K562 (cell line): ENCODE data around the gene COX4I2. TPM values are rescaled to one million over a fixed set of nuclear protein-coding genes. Genes with fewer than 3 reads are reported as not detected.

ENCODE experiments used
- ARHGAP35 ChIP-seq: fragments of 450-650 bp; IDR thresholded peaks from 2 replicates; pipeline ENCODE4 v1.6.1; 2018; ENCODE audit not compliant: partially characterized antibody
- BDP1 ChIP-seq: IDR thresholded peaks from 3 replicates; pipeline ENCODE4 v1.6.1; 2011; ENCODE audit not compliant: insufficient read length, insufficient read depth
- BRCA1 ChIP-seq, 2 experiments: fragments of 450-650 bp in 1 of 2; sonication (generic) in 1 of 2; formaldehyde crosslinking in 1 of 2; IDR thresholded peaks; 2 replicates each; pipeline versions ENCODE4 v1.5.0 to v1.6.1; 2017 to 2020; ENCODE audit warnings: mild to moderate bottlenecking in 1 of 2, missing genetic modification reagents in 1 of 2
- CHCHD3 ChIP-seq: fragments of 250-450 bp; sonication (Bioruptor Pico); IDR thresholded peaks from 2 replicates; pipeline ENCODE4 v2.1.2; 2022; ENCODE audit warnings: mild to moderate bottlenecking
- E2F6 ChIP-seq, 2 experiments: IDR thresholded peaks; 2 replicates each; pipeline ENCODE4 v1.6.1; 2011; ENCODE audit warnings: borderline replicate concordance in 1 of 2, control low read depth in 1 of 2, low read depth in 1 of 2, low read length in 1 of 2, mild to moderate bottlenecking in 1 of 2, mixed read lengths in 1 of 2, moderate library complexity in 1 of 2; ENCODE audit not compliant: insufficient read depth in 1 of 2, insufficient read length in 1 of 2, poor library complexity in 1 of 2, severe bottlenecking in 1 of 2; ENCODE audit errors: extremely low read depth in 1 of 2
- EWSR1 ChIP-seq: fragments of 450-650 bp; IDR thresholded peaks from 2 replicates; pipeline ENCODE4 v1.6.1; 2018; ENCODE audit warnings: borderline replicate concordance, mild to moderate bottlenecking, low read depth, moderate library complexity; ENCODE audit not compliant: partially characterized antibody
- HNRNPK ChIP-seq: fragments of 200-400 bp; formaldehyde crosslinking; IDR thresholded peaks from one replicate; pipeline ENCODE4 v1.6.1; 2018; ENCODE audit warnings: mild to moderate bottlenecking, low read depth, low read length; ENCODE audit not compliant: poor library complexity, severe bottlenecking
- KLF1 ChIP-seq: fragments of 450-650 bp; IDR thresholded peaks from 2 replicates; pipeline ENCODE4 v1.6.1; 2016; ENCODE audit warnings: missing genetic modification characterization, missing compliant biosample characterization
- NFIX ChIP-seq: fragments of 250-450 bp; sonication (Bioruptor Pico); IDR thresholded peaks from 2 replicates; pipeline ENCODE4 v1.4.0; 2020; ENCODE audit warnings: low read depth, mild to moderate bottlenecking, moderate library complexity
- NR2F6 ChIP-seq: fragments of 450-650 bp; formaldehyde crosslinking; IDR thresholded peaks from 2 replicates; pipeline ENCODE4 v1.4.0; 2020; ENCODE audit warnings: mild to moderate bottlenecking
- SMARCA4 ChIP-seq: fragments of 450-650 bp; IDR thresholded peaks from 2 replicates; pipeline ENCODE4 v1.6.1; 2016
- TAF9B ChIP-seq: fragments of 450-650 bp; IDR thresholded peaks from 2 replicates; pipeline ENCODE4 v1.6.1; 2018; ENCODE audit warnings: mild to moderate bottlenecking; ENCODE audit not compliant: partially characterized antibody
- polyA plus RNA-seq, 8 experiments: library from polyadenylated mRNA; depleted of rRNA in 4 of 8; stranded (reverse) in 5 of 8; unstranded in 3 of 8; fragments of >200 nt; fragmentation: Nextera tagmentation in 2 of 8; fragmentation: Illumina TruSeq in 1 of 8; extraction: Ambion mirVana in 2 of 8; extraction: Trizol in 1 of 8; gene quantifications; 2 replicates each; pipeline versions ENCODE4 v1.2.1 to v1.2.3, GENCODE V29; 2011 to 2014; ENCODE audit warnings: inconsistent platforms in 1 of 8, missing spikeins in 1 of 8
- total RNA-seq, 7 experiments: library from RNA; depleted of rRNA in 6 of 7; stranded (reverse); fragments of >200 nt in 6 of 7; fragmentation: Illumina TruSeq in 2 of 7; extraction: Trizol in 2 of 7; gene quantifications; 2 replicates each; pipeline versions ENCODE4 v1.2.1 to v1.2.3, GENCODE V29; 2011 to 2021; ENCODE audit warnings: low replicate concordance in 1 of 7

Gene COX4I2
- total and polyA plus RNA-seq, 9 of the 15 experiments (the other 6 are each of a cell fraction or from before 2014, with no cell fraction given): not detected

- no peak for TF ChIP-seq BDP1
- no peak for TF ChIP-seq CHCHD3
- TF ChIP-seq HNRNPK: no peak
- no peak for TF ChIP-seq TAF9B
- TF ChIP-seq E2F6 (IDR thresholded peaks at IDR 0.05; ENCODE audit: borderline replicate concordance in 1 of 2, extremely low read depth in 1 of 2, insufficient read depth in 1 of 2, insufficient read length in 1 of 2, low read depth in 1 of 2, low read length in 1 of 2, poor library complexity in 1 of 2, severe bottlenecking in 1 of 2): no peak
- no peak for TF ChIP-seq EWSR1
- no peak for TF ChIP-seq KLF1 (tag)
- TF ChIP-seq NR2F6: no peak
- TF ChIP-seq SMARCA4: no peak
- no peak for TF ChIP-seq BRCA1 (IDR thresholded peaks at IDR 0.05)
- no peak for TF ChIP-seq BRCA1 (CRISPR knock-in tag; IDR thresholded peaks at IDR 0.05)
- TF ChIP-seq ARHGAP35: no peak
- no peak for TF ChIP-seq NFIX
Observed at GRCh38 chr20:31604567-31605030, 33.1 kb upstream of the COX4I2 start (continued).
